ENCODE data around the gene PPIL6. TPM values are rescaled to one million over a fixed set of nuclear protein-coding genes. Genes with fewer than 3 reads are reported as not detected.

PPIL6 gene
- polyA plus RNA-seq, 3 donors = 0.09 to 0.28 (median 0.14) TPM

- Mint-ChIP-seq H3K27ac (peak overlapping the region in 1 of 7 donors; percentile 26), H3K4me3 (no peak overlapping the region)
Measured at GRCh38 chr6:109360791-109361190, 79.6 kb downstream of the PPIL6 start.

GRCh38 chr6:109360281-109360680 lies 80.1 kb downstream of the PPIL6 start:
- 100% methylated on average over 1 of the region's 1 CpG for WGBS (ENCODE audit: insufficient coverage)
- Mint-ChIP-seq H3K27me3 (ENCODE audit: low read depth in 3 of 3) (no peaks in the 10 kb centered on the region), H3K27ac (no peak overlapping the region), H3K36me3 (peaks cover 75 to 83% of the 10 kb centered on the region in 2 donors), H3K9me3 (peaks cover 4 to 14% (median 10%) of the 10 kb centered on the region in 7 donors), H3K4me1 (peaks cover 5% of the 10 kb centered on the region), H3K4me3 (no peak overlapping the region)
- no peak for TF ChIP-seq CTCF (IDR thresholded peaks at IDR 0.05)
- Histone ChIP-seq H3K4me3 (replicated peaks in 1 of 3; ENCODE audit: low read depth in 2 of 3, low read length in 3 of 3) (no peak overlapping the region), H3K9ac (ENCODE audit: insufficient read depth, low read length, poor library complexity, severe bottlenecking) (no peak overlapping the region), H3K9me3 (replicated peaks in 1 of 2; ENCODE audit: control insufficient read depth in 1 of 2, insufficient read depth in 1 of 2, low read length in 2 of 2) (peaks cover 7 to 11% of the 10 kb centered on the region in 2 donors), H3K79me2 (ENCODE audit: insufficient read depth, low read length) (peaks cover 23% of the 10 kb centered on the region), H3K36me3 (replicated peaks in 1 of 2; ENCODE audit: control insufficient read depth in 1 of 2, insufficient read depth in 2 of 2, low read length in 2 of 2) (peaks cover 43 to 95% of the 10 kb centered on the region in 2 donors), H3K27ac (ENCODE audit: low read depth in 1 of 2, low read length in 2 of 2) (no peak overlapping the region), H4K20me1 (ENCODE audit: insufficient read depth, low read length) (peaks cover 64% of the 10 kb centered on the region), H3K27me3 (ENCODE audit: control insufficient read depth in 2 of 2, insufficient read depth in 2 of 2, low read length in 2 of 2) (no peaks in the 10 kb centered on the region), H2AFZ (ENCODE audit: insufficient read depth, low read depth, low read length, poor library complexity, severe bottlenecking) (no peak overlapping the region), H3K4me2 (replicated peaks; ENCODE audit: extremely low read depth, low read length, poor library complexity, severe bottlenecking) (no peak overlapping the region), H3K4me1 (ENCODE audit: control insufficient read depth in 1 of 2, insufficient read depth in 2 of 2, low read length in 2 of 2) (no peaks in the 10 kb centered on the region)
- no peak for DNase-seq
- intact Hi-C loops (cut with micrococcal nuclease) = no loop called here

More at GRCh38 chr6:109360791-109361190, 79.6 kb downstream of the PPIL6 start:
- no peaks in the 10 kb centered on the region for H3K27me3 ChIP-seq (ENCODE audit: control insufficient read depth in 2 of 2, insufficient read depth in 2 of 2, low read length in 2 of 2)
- no peak overlapping the region for H3K27ac ChIP-seq (ENCODE audit: low read depth in 1 of 2, low read length in 2 of 2)
- H3K4me1 ChIP-seq (ENCODE audit: control insufficient read depth in 1 of 2, insufficient read depth in 2 of 2, low read length in 2 of 2) = no peaks in the 10 kb centered on the region
- H3K4me3 ChIP-seq (replicated peaks in 1 of 3; ENCODE audit: low read depth in 2 of 3, low read length in 3 of 3) = no peak overlapping the region
- H3K9me3 Mint-ChIP-seq = peaks cover 4 to 14% (median 10%) of the 10 kb centered on the region in 7 donors
- peaks cover 66% of the 10 kb centered on the region for H4K20me1 ChIP-seq (ENCODE audit: insufficient read depth, low read length)
- no peak overlapping the region for H3K9ac ChIP-seq (ENCODE audit: insufficient read depth, low read length, poor library complexity, severe bottlenecking)
- intact Hi-C loops (cut with micrococcal nuclease) = no loop called here
- no peak overlapping the region for H2AFZ ChIP-seq (ENCODE audit: insufficient read depth, low read depth, low read length, poor library complexity, severe bottlenecking)
- no peaks in the 10 kb centered on the region for H3K27me3 Mint-ChIP-seq (ENCODE audit: low read depth in 3 of 3)
- peaks cover 7 to 11% of the 10 kb centered on the region in 2 donors for H3K9me3 ChIP-seq (replicated peaks in 1 of 2; ENCODE audit: control insufficient read depth in 1 of 2, insufficient read depth in 1 of 2, low read length in 2 of 2)
- H3K4me2 ChIP-seq (replicated peaks; ENCODE audit: extremely low read depth, low read length, poor library complexity, severe bottlenecking) = no peak overlapping the region
- peaks cover 5% of the 10 kb centered on the region for H3K4me1 Mint-ChIP-seq
- peaks cover 76 to 84% of the 10 kb centered on the region in 2 donors for H3K36me3 Mint-ChIP-seq
- DNase-seq = no peak
- peaks cover 28% of the 10 kb centered on the region for H3K79me2 ChIP-seq (ENCODE audit: insufficient read depth, low read length)
- peaks cover 45 to 93% of the 10 kb centered on the region in 2 donors for H3K36me3 ChIP-seq (replicated peaks in 1 of 2; ENCODE audit: control insufficient read depth in 1 of 2, insufficient read depth in 2 of 2, low read length in 2 of 2)
- TF ChIP-seq CTCF (IDR thresholded peaks at IDR 0.05) = no peak
